Measurements from ENCODE around the gene USP40.

Gene USP40

DNA sequence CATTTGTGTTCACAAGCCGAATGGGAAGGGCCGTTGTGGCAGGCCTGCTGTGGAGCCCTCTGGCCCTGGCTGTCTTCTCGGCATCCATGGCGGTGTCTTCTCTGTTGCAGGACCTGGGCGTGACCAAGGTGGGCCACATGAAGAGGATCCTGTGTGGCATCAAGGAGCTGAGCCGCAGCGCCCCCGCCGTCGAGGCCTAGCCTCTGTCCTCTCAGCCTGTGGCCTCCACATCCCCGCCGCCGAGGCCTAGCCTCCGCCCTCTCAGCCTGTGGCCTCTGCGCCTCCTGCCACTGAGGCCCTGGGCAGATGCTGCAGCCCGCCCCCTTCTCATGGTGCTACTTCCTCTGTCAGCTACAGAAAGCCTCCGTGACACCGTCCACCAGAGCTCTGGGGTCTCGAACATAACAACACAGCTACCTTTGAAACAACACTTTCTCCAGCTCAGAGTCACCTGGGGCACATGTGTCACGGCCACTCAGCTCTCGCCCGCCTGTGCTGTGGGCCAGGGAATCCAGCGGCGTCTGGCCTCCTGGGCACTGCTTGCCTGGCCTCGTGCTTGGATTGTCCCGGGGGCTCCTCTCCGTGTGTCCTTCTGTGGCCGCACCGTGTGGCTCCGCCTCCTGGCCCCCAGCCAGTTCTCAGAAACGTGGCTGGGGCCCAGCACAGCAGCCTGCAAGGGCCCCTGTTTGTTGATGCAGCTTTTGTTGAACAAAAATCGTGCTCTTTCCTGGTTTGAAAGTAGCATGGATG is 97.1 kb downstream of the USP40 start:
- Histone ChIP-seq H3K4me1 (ENCODE audit: control insufficient read depth, insufficient read depth, low read length, poor library complexity, severe bottlenecking) (no peaks in the 10 kb centered on the region), H3K27me3 (replicated peaks; ENCODE audit: control insufficient read depth, insufficient read depth, low read length, poor library complexity, severe bottlenecking) (no peaks in the 10 kb centered on the region), H3K4me3 (ENCODE audit: insufficient read depth, low read depth, low read length, poor library complexity, severe bottlenecking) (no peak overlapping the region), H3K36me3 (ENCODE audit: control insufficient read depth, insufficient read depth, low read length) (peaks cover 58% of the 10 kb centered on the region), H3K9me3 (ENCODE audit: control insufficient read depth, low read length) (no peaks in the 10 kb centered on the region), H3K27ac (ENCODE audit: insufficient read depth, low read length, poor library complexity, severe bottlenecking) (no peak overlapping the region)
- no peak for DNase-seq

DNA sequence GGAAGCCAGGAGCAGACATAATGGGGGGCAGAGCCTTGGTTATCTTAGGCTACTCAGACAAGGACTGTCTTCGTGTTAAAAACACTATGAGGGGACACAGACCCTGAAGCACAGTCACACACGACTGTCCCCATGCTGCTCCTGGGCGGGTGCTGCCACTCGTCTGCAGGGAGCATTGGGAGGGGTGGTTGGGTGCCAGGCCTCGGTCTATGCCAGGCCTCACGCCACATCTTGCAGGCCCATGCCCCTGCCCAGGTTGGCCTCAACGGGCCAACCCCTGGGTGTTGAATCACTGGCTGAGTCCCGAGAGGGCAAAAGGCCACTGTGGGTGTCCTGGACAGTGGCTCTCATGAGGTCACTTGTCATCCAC is 97.9 kb downstream of the USP40 start:
- Histone ChIP-seq H3K27ac (ENCODE audit: insufficient read depth, low read length, poor library complexity, severe bottlenecking) (no peak overlapping the region), H3K27me3 (replicated peaks; ENCODE audit: control insufficient read depth, insufficient read depth, low read length, poor library complexity, severe bottlenecking) (no peaks in the 10 kb centered on the region), H3K4me1 (ENCODE audit: control insufficient read depth, insufficient read depth, low read length, poor library complexity, severe bottlenecking) (no peaks in the 10 kb centered on the region), H3K9me3 (ENCODE audit: control insufficient read depth, low read length) (no peaks in the 10 kb centered on the region), H3K36me3 (ENCODE audit: control insufficient read depth, insufficient read depth, low read length) (peaks cover 65% of the 10 kb centered on the region), H3K4me3 (ENCODE audit: insufficient read depth, low read depth, low read length, poor library complexity, severe bottlenecking) (no peak overlapping the region)
- no peak for DNase-seq

DNA sequence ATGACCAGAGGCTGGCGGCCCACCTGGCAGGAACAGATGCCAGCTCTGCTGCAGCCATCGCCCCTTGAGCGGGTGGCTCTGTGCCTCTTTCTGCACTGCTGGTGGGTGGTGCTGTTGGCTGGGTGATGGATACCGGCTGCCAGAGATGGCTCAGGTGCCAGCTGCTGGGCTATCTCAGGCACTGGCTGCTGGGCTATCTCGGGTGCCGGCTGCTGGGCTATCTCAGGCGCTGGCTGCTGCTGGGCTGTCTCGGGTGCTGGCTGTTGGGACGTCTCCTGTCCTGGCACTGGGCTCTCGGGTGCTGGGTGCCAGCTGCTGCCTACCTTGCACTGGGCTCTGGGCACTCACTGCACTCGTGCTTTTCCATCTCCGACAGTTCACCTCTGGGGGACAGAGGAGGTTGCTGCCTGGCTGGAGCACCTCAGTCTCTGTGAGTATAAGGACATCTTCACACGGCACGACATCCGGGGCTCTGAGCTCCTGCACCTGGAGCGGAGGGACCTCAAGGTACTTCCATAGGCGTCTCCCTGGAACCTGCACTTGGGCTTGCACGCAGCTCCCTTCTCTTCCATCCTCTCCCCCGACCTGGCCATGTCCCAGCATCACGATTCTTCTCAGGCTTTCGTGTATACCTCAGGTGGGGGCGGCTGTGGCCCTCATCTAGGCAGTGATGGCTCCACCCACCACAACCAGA is 98.4 kb downstream of the USP40 start:
- Histone ChIP-seq H3K4me3 (ENCODE audit: insufficient read depth, low read depth, low read length, poor library complexity, severe bottlenecking) (no peak overlapping the region), H3K36me3 (ENCODE audit: control insufficient read depth, insufficient read depth, low read length) (peaks cover 70% of the 10 kb centered on the region), H3K27me3 (replicated peaks; ENCODE audit: control insufficient read depth, insufficient read depth, low read length, poor library complexity, severe bottlenecking) (no peaks in the 10 kb centered on the region), H3K9me3 (ENCODE audit: control insufficient read depth, low read length) (no peaks in the 10 kb centered on the region), H3K4me1 (ENCODE audit: control insufficient read depth, insufficient read depth, low read length, poor library complexity, severe bottlenecking) (no peaks in the 10 kb centered on the region), H3K27ac (ENCODE audit: insufficient read depth, low read length, poor library complexity, severe bottlenecking) (no peak overlapping the region)
- DNase-seq, result no peak

DNA sequence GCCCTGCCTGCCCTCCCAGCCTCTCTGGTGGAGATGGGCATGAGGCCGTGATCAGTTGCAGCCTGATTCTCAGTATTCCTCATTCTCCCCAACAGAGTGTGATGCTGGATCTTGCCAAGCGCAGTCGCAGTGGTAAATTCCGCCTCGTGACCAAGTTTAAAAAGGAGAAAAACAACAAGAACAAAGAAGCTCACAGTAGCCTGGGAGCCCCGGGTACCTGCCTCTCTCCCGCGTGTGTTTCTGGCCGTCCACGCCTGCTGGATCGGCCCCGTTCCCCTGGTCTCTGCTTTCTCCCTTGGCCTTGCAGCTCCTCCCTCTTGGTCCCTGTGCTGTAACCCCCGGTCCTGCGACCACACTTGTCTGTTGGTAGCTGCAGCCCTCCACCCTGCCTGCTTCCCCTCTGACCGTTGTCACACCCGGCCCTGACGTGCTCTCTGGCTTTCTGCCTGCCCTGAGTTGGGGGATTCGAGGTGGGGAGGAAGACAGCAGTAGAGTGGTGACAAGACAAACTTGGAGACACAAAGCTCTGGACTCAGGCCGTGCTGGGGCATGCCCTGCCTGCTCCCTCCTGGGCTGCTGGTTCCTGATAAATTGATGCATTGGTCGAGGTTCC is 99.5 kb downstream of the USP40 start:
- no peak for DNase-seq
- peaks cover 81% of the 10 kb centered on the region for H3K36me3 ChIP-seq (ENCODE audit: control insufficient read depth, insufficient read depth, low read length)
- H3K27me3 ChIP-seq (replicated peaks; ENCODE audit: control insufficient read depth, insufficient read depth, low read length, poor library complexity, severe bottlenecking), result no peaks in the 10 kb centered on the region
- no peaks in the 10 kb centered on the region for H3K9me3 ChIP-seq (ENCODE audit: control insufficient read depth, low read length)
- no peaks in the 10 kb centered on the region for H3K4me1 ChIP-seq (ENCODE audit: control insufficient read depth, insufficient read depth, low read length, poor library complexity, severe bottlenecking)
- no peak overlapping the region for H3K4me3 ChIP-seq (ENCODE audit: insufficient read depth, low read depth, low read length, poor library complexity, severe bottlenecking)
- H3K27ac ChIP-seq (ENCODE audit: insufficient read depth, low read length, poor library complexity, severe bottlenecking), result no peak overlapping the region

DNA sequence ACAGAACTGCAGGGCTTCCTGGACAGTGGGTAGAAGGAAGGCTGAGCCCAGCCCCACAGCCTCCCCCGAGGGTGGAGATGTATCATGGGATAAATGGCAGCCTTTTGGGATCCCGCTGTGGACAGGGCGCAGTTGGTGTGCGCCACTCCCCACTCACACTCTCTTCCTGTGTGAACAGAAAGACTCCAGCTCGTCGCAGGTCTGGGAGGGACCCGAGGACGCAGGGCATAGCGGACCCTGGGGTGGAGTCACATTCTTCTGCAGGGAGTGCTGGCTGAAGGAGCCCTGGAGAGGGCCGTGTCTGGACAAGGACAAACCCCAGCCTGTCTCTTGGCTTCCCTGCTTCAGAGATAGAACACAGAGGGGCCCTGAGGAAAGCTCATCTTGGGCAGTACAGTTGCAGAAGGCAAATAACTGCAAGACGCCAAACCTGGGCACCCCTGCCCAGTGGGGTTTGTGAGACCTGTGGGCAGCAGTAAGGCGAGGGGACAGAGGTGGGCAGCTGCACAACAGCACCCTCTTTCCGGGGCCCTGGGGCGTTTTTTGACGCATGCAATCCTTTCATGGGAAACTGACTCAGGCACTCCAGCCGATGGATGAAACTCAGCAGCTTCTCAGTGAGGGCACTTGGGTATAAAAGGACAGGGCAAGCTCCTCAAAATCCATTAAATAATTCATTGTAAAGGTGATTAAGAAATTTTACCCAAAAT is 101.9 kb downstream of the USP40 start:
- Histone ChIP-seq H3K4me3 (ENCODE audit: insufficient read depth, low read depth, low read length, poor library complexity, severe bottlenecking) (no peak overlapping the region), H3K27ac (ENCODE audit: insufficient read depth, low read length, poor library complexity, severe bottlenecking) (no peak overlapping the region), H3K36me3 (ENCODE audit: control insufficient read depth, insufficient read depth, low read length) (peaks cover 86% of the 10 kb centered on the region), H3K9me3 (ENCODE audit: control insufficient read depth, low read length) (no peaks in the 10 kb centered on the region), H3K4me1 (ENCODE audit: control insufficient read depth, insufficient read depth, low read length, poor library complexity, severe bottlenecking) (no peaks in the 10 kb centered on the region), H3K27me3 (replicated peaks; ENCODE audit: control insufficient read depth, insufficient read depth, low read length, poor library complexity, severe bottlenecking) (no peaks in the 10 kb centered on the region)
- no peak for DNase-seq

DNA sequence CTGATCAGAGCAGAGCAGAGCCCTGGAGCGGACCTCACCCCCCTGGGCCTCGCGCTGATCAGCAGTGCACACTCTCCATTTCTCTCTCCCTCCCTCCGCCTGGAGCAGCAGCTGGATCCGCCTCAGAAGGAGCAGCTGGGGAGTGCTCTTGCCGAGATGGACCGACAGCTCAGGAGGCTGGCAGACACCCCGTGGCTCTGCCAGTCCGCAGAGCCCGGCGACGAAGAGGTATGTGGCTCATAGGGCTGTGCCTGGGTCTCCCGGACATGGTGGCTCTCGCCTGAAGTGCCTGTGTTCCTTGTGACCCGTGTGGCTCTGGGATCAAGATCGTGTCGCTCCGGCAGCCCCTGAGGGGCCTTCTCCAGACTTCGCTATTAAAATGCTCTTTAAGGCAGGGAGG is 102.5 kb downstream of the USP40 start:
- DNase-seq, result no peak
- Histone ChIP-seq H3K27ac (ENCODE audit: insufficient read depth, low read length, poor library complexity, severe bottlenecking) (no peak overlapping the region), H3K36me3 (ENCODE audit: control insufficient read depth, insufficient read depth, low read length) (peaks cover 84% of the 10 kb centered on the region), H3K4me1 (ENCODE audit: control insufficient read depth, insufficient read depth, low read length, poor library complexity, severe bottlenecking) (no peaks in the 10 kb centered on the region), H3K27me3 (replicated peaks; ENCODE audit: control insufficient read depth, insufficient read depth, low read length, poor library complexity, severe bottlenecking) (no peaks in the 10 kb centered on the region), H3K9me3 (ENCODE audit: control insufficient read depth, low read length) (no peaks in the 10 kb centered on the region), H3K4me3 (ENCODE audit: insufficient read depth, low read depth, low read length, poor library complexity, severe bottlenecking) (no peak overlapping the region)

DNA sequence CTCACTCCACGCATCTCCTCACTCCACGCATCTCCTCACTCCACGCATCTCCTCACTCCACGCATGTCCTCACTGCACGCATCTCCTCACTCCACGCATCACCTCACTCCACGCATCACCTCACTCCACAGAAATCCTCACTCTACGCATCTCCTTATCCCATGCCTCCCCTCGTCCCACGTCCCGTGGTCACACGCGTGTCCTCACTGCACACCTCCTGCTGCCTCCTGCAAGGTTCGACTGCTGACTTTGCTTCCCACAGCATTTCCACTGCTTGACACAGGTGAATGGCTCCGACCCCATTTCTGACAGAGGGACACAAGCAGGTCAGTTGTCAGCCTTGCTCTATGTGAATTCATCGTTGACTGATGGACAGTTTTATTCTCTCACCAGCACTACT is 103.0 kb downstream of the USP40 start:
- Histone ChIP-seq H3K4me1 (ENCODE audit: control insufficient read depth, insufficient read depth, low read length, poor library complexity, severe bottlenecking) (no peaks in the 10 kb centered on the region), H3K27me3 (replicated peaks; ENCODE audit: control insufficient read depth, insufficient read depth, low read length, poor library complexity, severe bottlenecking) (no peaks in the 10 kb centered on the region), H3K4me3 (ENCODE audit: insufficient read depth, low read depth, low read length, poor library complexity, severe bottlenecking) (no peak overlapping the region), H3K9me3 (ENCODE audit: control insufficient read depth, low read length) (no peaks in the 10 kb centered on the region), H3K27ac (ENCODE audit: insufficient read depth, low read length, poor library complexity, severe bottlenecking) (no peak overlapping the region), H3K36me3 (ENCODE audit: control insufficient read depth, insufficient read depth, low read length) (peaks cover 84% of the 10 kb centered on the region)
- DNase-seq, result no peak

DNA sequence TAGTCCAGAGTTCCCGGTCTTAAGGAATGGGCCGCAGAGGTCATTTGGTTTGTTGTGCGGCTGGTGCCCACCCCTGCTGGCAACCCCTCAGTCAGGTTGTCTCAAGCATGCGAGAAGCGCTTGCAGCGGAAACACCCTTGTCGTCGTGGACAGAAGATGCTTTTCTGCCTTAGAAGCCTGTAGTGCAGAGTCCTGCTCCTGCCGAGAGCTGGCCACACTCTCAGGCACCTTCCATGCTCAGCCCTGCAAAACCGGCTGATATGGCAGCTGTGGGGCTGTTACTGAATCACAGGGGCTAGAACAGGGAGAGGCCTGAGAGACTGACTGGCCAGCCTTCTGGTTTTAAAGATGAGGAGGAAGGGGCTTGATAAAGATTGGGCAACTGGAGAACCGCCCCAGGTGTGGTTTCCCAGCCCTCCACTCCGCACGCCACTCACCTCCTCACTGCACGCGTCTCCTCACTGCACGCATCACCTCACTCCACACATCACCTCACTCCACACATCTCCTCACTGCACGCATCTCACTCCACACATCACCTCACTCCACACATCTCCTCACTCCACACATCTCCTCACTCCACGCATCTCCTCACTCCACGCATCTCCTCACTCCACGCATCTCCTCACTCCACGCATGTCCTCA is 103.6 kb downstream of the USP40 start:
- DNase-seq, result no peak
- H3K9me3 ChIP-seq (ENCODE audit: control insufficient read depth, low read length), result no peaks in the 10 kb centered on the region
- H3K4me3 ChIP-seq (ENCODE audit: insufficient read depth, low read depth, low read length, poor library complexity, severe bottlenecking), result no peak overlapping the region
- H3K27ac ChIP-seq (ENCODE audit: insufficient read depth, low read length, poor library complexity, severe bottlenecking), result no peak overlapping the region
- peaks cover 84% of the 10 kb centered on the region for H3K36me3 ChIP-seq (ENCODE audit: control insufficient read depth, insufficient read depth, low read length)
- no peaks in the 10 kb centered on the region for H3K4me1 ChIP-seq (ENCODE audit: control insufficient read depth, insufficient read depth, low read length, poor library complexity, severe bottlenecking)
- H3K27me3 ChIP-seq (replicated peaks; ENCODE audit: control insufficient read depth, insufficient read depth, low read length, poor library complexity, severe bottlenecking), result no peaks in the 10 kb centered on the region

DNA sequence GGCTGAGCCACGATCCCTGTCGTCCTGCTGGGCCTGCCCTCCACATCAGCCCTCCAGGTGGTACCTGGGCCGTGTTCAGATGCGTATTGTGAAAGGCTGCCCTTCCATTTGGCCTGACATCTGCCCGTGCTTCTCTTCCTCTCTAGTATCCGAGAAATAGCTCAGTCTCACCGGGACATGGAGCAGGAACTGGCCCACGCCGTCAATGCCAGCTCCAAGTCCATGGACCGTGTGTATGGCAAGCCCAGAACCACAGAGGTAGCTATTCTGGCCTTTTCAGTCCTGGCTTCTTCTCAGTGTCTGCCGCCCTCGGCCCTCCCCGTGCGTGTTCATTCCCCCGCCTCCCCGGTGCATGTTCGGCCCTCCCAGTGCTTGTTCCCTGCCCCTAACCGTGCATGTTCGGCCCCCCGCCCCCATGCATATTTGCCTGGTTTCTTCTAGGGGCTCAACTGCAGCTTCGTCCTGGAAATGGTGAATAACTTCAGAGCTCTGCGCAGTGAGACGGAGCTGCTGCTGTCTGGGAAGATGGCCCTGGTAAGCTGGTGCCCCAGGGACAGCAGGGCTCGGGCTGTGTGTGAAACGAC is 104.3 kb downstream of the USP40 start:
- peaks cover 86% of the 10 kb centered on the region for H3K36me3 ChIP-seq (ENCODE audit: control insufficient read depth, insufficient read depth, low read length)
- H3K9me3 ChIP-seq (ENCODE audit: control insufficient read depth, low read length), result no peaks in the 10 kb centered on the region
- no peak overlapping the region for H3K4me3 ChIP-seq (ENCODE audit: insufficient read depth, low read depth, low read length, poor library complexity, severe bottlenecking)
- no peak overlapping the region for H3K27ac ChIP-seq (ENCODE audit: insufficient read depth, low read length, poor library complexity, severe bottlenecking)
- H3K27me3 ChIP-seq (replicated peaks; ENCODE audit: control insufficient read depth, insufficient read depth, low read length, poor library complexity, severe bottlenecking), result no peaks in the 10 kb centered on the region
- no peak for DNase-seq
- no peaks in the 10 kb centered on the region for H3K4me1 ChIP-seq (ENCODE audit: control insufficient read depth, insufficient read depth, low read length, poor library complexity, severe bottlenecking)

Data from effector memory CD4-positive, alpha-beta T cell (primary cell).